Left kidney (tissue), 2 donors: ENCODE results near the gene S100A13. TPM values are rescaled to one million over a fixed set of nuclear protein-coding genes. Genes with fewer than 3 reads are reported as not detected.
A peak's percentile ranks its signal among the peaks of the same experiment; 100 is the strongest.
"Not testable (repeated sequence)": the region's sequence is repeated elsewhere in the genome, so short reads cannot be mapped to it uniquely, and the experiment has no call there.

Experiments used
- DNase-seq: peaks from one replicate; pipeline ENCODE4 v3.0.0-alpha.2; 2013
- polyA plus RNA-seq: library from polyadenylated mRNA; unstranded; fragments of 120-200 nt; gene quantifications from one replicate; pipeline ENCODE4 v1.2.1, GENCODE V29; 2013; ENCODE audit not compliant: insufficient read length

S100A13 gene
- polyA plus RNA-seq, 1 donor: 120 TPM

DNA sequence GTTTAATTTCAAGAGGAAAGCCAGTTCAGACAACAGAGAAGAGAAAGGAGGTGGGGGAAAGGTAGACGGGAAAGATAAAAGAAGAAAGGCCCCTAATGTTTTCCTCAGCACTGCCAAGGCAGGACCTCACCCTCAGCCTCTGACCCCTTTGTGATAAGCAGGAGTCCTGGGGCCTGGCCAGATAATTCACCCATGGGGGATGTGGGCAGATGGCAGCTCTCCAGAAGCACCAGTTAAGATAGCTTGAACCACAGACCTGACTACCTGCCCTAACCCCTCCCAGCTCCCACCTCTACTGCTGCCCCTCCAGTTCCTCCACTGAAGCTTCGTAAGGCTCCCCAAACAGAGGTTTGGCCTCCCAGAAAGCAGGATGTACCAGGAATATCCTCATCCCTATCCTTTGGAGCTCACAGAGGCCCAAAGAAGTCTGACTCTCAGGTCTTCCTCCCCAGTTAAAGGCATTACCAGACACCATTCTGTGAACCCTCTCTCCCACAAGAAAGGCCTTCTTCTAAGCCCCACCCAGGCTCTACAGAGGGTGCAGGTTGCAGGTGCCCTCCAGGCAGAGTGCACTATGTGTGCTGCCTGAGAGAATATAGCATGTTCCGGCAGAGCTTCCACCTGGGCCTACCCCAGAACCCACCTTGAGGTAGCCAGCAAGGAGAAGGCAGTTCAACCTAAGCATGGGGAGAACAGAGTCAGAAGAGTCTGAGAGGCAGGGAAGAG is 22.0 kb upstream of the S100A13 start:
- DNase-seq: no peak

DNA sequence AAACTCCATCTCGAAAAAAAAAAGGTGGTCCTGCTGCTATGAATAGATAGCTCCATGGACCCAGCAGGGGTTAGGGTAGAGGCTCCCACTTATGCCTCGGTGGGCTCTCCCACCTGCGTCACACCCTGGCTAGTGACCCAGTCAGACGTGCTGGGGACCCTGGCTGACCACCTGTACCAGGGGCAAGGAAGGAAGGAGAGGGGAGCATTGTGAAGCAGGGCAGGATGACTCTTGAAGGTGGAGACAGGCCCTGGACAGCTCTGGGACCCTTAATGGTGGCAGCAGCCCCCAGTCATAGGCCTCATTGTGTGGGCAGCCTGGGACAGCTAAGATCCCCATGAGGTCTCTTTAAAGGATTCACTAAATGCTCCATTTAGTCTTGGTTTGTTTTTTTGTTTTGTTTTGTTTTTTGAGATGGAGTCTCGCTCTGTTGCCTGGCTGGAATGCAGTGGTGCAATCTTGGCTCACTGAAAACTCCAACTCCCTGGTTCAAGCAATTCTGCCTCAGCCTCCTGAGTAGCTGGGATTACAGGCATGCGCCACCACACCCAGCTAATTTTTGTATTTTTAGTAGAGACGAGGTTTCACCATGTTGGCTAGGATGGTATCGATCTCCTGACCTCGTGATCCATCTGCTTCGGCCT is 20.8 kb upstream of the S100A13 start:
- DNase-seq: no peak

GRCh38 chr1:153647346-153647714 is 20.0 kb upstream of the S100A13 start:
- no peak for DNase-seq

DNA sequence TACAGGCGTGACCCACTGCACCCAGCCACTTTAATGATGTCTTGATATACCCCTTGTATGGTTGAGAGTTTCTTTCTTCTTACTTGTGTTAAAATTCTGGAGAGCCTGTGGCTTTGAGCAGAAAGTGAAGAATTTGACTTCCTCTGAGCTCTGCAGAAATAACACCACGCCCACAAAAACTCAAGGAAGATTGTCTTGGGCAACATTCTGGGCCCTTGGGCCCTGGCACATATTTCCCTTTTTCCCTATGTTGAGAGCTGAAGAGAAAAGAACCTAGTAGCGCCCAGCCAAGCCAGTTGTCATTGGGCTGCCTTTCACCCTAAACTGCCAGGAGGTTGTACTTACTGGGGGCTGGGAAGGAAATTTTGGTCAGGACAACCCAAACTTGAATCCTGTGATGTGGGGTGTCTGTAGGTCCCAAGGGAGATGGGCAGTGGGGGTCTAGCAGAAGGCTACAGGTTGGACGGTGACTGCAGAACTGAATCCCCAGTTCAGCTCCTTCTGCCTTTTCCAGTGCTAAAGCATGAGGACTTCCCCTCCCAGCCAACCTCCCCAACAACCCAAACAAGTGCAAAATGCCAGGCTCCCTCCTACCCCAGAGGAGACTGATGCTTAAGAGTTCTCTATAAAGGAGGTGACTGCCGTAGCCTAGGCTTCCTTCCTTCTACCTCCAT is 19.5 kb upstream of the S100A13 start:
- no peak for DNase-seq

- no peak for DNase-seq
Observed at GRCh38 chr1:153643816-153644215, 16.5 kb upstream of the S100A13 start.

GRCh38 chr1:153643100-153643499 is 15.8 kb upstream of the S100A13 start:
- no peak for DNase-seq

DNA sequence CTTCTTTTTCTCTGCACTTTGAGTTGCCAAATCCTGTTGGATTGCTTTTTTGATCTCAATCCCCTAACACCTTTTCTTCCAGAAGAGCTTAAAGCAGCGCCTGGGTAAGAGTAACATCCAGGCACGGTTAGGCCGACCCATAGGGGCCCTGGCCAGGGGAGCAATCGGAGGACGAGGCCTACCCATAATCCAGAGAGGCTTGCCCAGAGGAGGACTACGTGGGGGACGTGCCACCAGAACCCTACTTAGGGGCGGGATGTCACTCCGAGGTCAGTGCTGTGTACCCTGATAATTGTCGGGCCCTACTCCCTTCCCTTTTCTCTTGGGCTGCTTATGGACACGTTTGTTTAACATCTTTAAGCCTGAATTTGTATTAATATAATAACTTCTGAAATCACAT is 14.9 kb upstream of the S100A13 start:
- no peak for DNase-seq

GRCh38 chr1:153640861-153641260 is 13.6 kb upstream of the S100A13 start:
- no peak for DNase-seq

- DNase-seq: not testable (repeated sequence)
Observed at GRCh38 chr1:153640213-153640612, 12.9 kb upstream of the S100A13 start.

- no peak for DNase-seq
Observed at GRCh38 chr1:153639280-153639679, 12.0 kb upstream of the S100A13 start.

- DNase-seq: no peak
Observed at GRCh38 chr1:153638261-153638660, 11.0 kb upstream of the S100A13 start.

GRCh38 chr1:153636312-153636711 is 9.0 kb upstream of the S100A13 start:
- DNase-seq: no peak

DNA sequence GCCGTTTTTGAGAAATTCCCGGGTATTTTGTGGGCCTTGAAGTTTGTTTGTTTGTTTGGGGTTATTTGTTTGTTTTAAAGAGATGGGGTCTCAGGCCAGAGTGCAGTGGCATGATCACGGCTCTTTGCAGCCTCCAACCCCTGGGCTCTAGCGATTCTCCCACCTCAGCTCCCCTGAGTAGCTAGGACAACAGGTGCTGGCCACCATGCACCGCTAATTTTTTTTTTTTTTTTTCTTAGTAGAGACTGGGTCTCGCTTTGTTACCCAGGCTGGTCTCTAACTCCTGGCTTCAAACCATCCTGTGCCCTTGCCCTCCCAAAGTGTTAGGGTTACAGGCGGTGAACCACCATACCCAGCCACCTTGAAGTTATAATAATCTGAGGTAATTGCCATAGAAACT is 8.6 kb upstream of the S100A13 start:
- DNase-seq: no peak

- DNase-seq: peak; percentile 97
Observed at GRCh38 chr1:153633754-153634665, 6.7 kb upstream of the S100A13 start, which contains the start of gene CHTOP. Gene CHTOP, plus strand, starts transcription at chr1:153634066. Its CDS starts 2,523 bp downstream, at chr1:153636589.

- DNase-seq: no peak
Observed at GRCh38 chr1:153633161-153633753, 6.0 kb upstream of the S100A13 start.

- DNase-seq: no peak
Observed at GRCh38 chr1:153631047-153632022, 4.0 kb upstream of the S100A13 start.

DNA sequence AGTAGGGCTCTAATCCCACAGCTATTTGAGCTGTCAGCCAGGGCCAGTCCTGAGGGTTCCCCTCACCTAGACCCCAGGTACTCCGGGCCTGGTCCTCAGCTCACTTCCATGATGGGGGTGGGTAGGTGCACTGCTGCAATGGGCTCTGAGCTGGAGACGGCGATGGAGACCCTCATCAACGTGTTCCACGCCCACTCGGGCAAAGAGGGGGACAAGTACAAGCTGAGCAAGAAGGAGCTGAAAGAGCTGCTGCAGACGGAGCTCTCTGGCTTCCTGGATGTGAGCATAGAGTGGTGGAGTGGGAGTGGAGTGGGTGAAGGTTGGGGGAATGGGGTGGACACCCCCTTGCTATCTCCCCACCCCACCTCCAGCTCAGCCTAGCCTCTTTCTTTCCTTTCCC is 3.1 kb upstream of the S100A13 start:
- DNase-seq: no peak

DNA sequence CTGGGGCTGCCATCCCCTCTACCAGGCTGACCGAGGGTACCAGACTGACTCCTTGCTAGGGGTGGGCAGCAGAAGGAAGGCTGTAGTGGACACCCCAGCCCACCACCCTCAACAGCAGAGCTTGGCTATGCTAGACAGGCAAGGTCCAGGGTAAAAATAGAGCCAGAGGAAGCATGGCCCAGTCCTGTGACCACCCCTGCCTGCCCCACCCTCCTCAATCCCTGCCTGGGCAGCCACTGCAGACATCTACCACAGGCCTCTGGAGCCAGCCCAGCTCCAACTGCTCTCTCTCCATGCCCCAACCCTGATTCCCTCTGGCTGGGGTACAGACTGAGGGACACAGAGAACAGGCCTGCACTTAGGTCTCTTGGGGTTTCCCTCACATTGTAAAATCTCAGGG is 2.7 kb upstream of the S100A13 start:
- no peak for DNase-seq

DNA sequence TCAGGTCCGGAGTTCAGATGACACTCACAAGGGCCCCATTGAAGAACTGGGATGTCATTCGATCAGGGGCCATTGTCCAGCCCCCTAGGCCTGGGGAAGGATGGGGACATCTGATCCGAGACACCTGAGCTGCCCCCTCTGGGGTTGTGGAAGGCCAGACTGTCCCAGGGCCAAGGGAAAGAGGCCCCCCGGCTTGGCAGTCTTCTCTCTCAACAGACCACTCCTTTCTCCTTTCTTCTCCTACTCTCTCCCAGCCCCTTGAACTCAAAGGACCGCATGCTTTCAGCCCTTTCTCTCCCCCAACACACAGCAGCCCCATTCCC is 2.0 kb upstream of the S100A13 start:
- DNase-seq: no peak

GRCh38 chr1:153628638-153629342 is 1.5 kb upstream of the S100A13 start:
- DNase-seq: no peak
